ENCODE measurements around the gene CACNA2D3. TPM values are rescaled to one million over a fixed set of nuclear protein-coding genes. Genes with fewer than 3 reads are reported as not detected.

CACNA2D3 gene
- total RNA-seq, 4 donors from 2014 or later: 0.27 to 1.5 (median 0.79) TPM

DNA sequence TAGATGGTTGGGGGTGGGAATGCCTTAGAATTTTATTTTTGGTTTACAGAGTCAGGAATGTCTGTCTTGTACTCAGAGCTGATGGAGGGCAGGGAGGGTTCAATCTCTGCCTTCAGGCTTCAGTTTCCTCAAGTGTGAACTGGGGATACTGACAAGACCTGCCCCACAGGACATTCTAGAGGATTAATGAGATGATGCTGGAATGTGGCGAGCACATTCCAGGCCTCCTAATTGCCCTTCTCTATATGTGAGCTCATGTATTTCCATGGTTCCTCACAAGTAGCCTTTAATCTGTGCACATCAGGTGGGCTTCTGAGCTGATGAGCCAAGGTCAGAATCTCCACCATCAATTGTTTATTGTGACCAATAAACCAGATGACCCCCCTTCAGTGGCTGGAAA is 90.4 kb downstream of the CACNA2D3 start:
- no peak overlapping the region for H3K4me3 ChIP-seq (ENCODE audit: low read depth, poor library complexity, severe bottlenecking)
- intact Hi-C loops (cut with DNase I; ENCODE audit: low total_unique reads): no loop called here
- 80 to 96% methylated on average over 1 of the region's 1 CpG for WGBS, 2 donors
- DNase-seq (ENCODE audit: low spot score in 2 of 2): no peak
- TF ChIP-seq POLR2A (IDR thresholded peaks at IDR 0.05): no peak
- TF ChIP-seq, protein P1, sequence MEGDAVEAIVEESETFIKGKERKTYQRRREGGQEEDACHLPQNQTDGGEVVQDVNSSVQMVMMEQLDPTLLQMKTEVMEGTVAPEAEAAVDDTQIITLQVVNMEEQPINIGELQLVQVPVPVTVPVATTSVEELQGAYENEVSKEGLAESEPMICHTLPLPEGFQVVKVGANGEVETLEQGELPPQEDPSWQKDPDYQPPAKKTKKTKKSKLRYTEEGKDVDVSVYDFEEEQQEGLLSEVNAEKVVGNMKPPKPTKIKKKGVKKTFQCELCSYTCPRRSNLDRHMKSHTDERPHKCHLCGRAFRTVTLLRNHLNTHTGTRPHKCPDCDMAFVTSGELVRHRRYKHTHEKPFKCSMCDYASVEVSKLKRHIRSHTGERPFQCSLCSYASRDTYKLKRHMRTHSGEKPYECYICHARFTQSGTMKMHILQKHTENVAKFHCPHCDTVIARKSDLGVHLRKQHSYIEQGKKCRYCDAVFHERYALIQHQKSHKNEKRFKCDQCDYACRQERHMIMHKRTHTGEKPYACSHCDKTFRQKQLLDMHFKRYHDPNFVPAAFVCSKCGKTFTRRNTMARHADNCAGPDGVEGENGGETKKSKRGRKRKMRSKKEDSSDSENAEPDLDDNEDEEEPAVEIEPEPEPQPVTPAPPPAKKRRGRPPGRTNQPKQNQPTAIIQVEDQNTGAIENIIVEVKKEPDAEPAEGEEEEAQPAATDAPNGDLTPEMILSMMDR (IDR thresholded peaks at IDR 0.05): no peak

DNA sequence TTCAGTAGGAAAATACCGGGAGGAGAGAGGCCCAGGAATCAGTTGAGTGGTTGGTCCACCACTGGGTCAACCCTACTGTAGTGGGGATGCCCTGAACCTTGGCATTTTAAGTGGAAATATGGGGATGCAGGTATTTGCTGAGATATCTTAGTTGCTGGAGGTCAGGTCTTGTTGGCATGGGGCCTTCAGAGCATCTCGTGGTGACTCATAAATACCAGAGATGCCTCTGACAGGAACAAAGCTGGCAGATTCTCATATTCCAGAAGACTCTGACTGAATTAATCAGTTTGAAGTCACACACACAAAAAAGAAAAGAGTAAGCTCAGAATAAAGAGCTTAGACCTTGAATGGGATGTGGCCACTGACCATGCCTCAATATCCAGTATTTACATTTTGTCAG is 91.6 kb downstream of the CACNA2D3 start:
- no peak for DNase-seq (ENCODE audit: low spot score in 2 of 2)
- no peak overlapping the region for H3K4me3 ChIP-seq (ENCODE audit: low read depth, poor library complexity, severe bottlenecking)
- intact Hi-C loops (cut with DNase I; ENCODE audit: low total_unique reads): no loop called here
- 54 to 55% methylated on average over 2 of the region's 2 CpGs for WGBS, 2 donors
- TF ChIP-seq, protein P1 (IDR thresholded peaks at IDR 0.05): no peak
- no peak for TF ChIP-seq POLR2A (IDR thresholded peaks at IDR 0.05)

DNA sequence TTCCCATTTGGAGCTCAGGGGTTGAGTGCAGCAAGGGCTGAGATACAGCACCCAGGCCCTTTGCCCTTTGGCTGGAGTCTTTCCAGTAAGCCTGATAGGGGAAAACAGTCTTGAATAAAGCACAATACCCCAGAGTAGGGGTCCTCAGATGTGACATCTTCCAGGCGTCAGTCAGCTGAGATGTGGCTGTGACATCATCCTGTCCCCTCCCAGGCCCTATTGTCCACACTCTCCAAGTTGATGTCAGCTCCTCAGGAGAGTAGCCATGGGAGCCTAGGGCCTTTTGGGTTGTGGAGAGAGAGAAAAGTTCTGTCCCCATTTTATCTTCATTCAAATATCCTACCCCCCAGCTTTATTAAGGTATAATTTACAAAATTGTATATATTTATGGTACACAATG is 92.5 kb downstream of the CACNA2D3 start:
- WGBS, 2 donors: 70 to 73% methylated on average over 1 of the region's 1 CpG
- DNase-seq (ENCODE audit: low spot score in 2 of 2): no peak
- intact Hi-C loops (cut with DNase I; ENCODE audit: low total_unique reads): no loop called here
- no peak overlapping the region for H3K4me3 ChIP-seq (ENCODE audit: low read depth, poor library complexity, severe bottlenecking)
- TF ChIP-seq, protein P1 (IDR thresholded peaks at IDR 0.05): no peak
- no peak for TF ChIP-seq POLR2A (IDR thresholded peaks at IDR 0.05)

DNA sequence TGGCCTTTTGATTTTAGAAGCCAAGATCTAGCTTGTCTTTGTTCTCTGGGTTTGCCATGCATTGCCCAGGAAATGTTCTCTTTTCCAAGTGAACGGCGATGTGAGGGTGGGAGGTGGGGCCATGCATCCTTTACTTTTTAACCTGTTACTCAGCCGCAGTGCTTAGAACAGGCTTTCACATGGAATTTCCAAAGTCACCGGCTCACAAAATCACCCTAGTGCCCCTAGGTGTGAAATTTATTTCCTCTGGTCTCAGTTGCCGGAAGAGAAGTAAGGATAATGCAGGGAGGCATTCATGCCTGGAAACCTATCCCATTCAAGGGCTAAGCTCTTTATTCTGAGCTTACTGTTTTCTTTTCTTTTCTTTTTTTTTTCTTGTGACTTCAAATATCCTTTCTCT is 93.2 kb downstream of the CACNA2D3 start:
- 62 to 63% methylated on average over 5 of the region's 5 CpGs for WGBS, 2 donors
- no peak for TF ChIP-seq POLR2A (IDR thresholded peaks at IDR 0.05)
- TF ChIP-seq, protein P1 (IDR thresholded peaks at IDR 0.05): no peak
- no peak overlapping the region for H3K4me3 ChIP-seq (ENCODE audit: low read depth, poor library complexity, severe bottlenecking)
- no peak for DNase-seq (ENCODE audit: low spot score in 2 of 2)
- intact Hi-C loops (cut with DNase I; ENCODE audit: low total_unique reads): no loop called here

DNA sequence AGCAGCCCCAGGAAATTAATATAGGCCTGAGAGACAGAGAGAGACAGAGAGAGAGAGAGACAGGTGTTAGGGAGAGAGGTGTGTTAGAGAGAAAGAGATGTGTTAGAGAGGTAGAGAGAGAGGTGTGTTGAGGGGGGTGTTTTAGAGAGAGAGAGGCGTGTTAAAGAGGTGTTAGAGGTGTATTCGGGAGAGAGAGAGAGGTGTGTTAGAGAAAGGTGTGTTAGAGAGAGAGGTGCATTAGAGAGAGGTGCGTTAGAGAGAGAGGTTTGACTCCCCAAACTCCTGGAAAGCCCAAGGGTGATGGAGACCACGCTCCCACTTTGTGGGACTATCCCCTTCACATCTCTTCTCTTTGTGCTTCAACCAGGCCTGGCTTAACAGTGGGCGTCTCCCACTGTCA is 95.5 kb downstream of the CACNA2D3 start:
- DNase-seq (ENCODE audit: low spot score in 2 of 2): no peak
- TF ChIP-seq POLR2A (IDR thresholded peaks at IDR 0.05): no peak
- TF ChIP-seq, protein P1 (IDR thresholded peaks at IDR 0.05): no peak

DNA sequence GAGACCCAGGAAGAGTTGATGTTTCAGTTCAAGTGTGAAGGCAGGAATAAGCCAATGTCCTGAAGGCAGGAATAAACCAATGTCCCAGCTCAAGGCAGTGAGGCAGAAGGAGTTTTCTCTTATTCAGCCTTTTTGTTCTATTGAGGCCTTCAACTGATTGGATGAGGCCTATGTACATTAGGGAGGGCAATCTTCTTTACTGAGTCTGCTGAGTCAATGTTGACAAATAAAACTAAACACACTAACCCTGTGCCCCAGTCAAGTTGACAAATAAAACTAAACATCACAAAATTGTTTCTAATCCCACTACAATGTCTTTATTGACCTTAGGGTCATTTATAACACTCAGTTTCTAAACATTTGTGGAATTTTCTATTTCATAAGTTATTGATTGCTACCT is 100.0 kb downstream of the CACNA2D3 start:
- intact Hi-C loops (cut with DNase I; ENCODE audit: low total_unique reads): no loop called here
- TF ChIP-seq POLR2A (IDR thresholded peaks at IDR 0.05): no peak
- TF ChIP-seq, protein P1 (IDR thresholded peaks at IDR 0.05): no peak
- no peak overlapping the region for H3K4me3 ChIP-seq (ENCODE audit: low read depth, poor library complexity, severe bottlenecking)
- no peak for DNase-seq (ENCODE audit: low spot score in 2 of 2)

More for the DNA sequence above, 95.5 kb downstream of the CACNA2D3 start:
- no peak overlapping the region for H3K4me3 ChIP-seq (ENCODE audit: low read depth, poor library complexity, severe bottlenecking)
- WGBS, 2 donors: 64 to 70% methylated on average over 4 to 5 of the region's 5 CpGs
- intact Hi-C loops (cut with DNase I; ENCODE audit: low total_unique reads): no loop called here

Measured in lower leg skin (tissue), 4 donors.